ENCODE measurements around the gene PRKAG2. TPM values are rescaled to one million over a fixed set of nuclear protein-coding genes. Genes with fewer than 3 reads are reported as not detected.

PRKAG2 gene
- total RNA-seq, 1 donor from 2014 or later, result 35.6 TPM

- no peak for TF ChIP-seq CTCF (IDR thresholded peaks at IDR 0.05)
- Histone ChIP-seq H3K27me3 (no peaks in the 10 kb centered on the region), H3K9me3 (no peaks in the 10 kb centered on the region), H3K36me3 (no peaks in the 10 kb centered on the region), H3K4me3 (no peak overlapping the region), H3K27ac (no peak overlapping the region), H3K4me1 (no peaks in the 10 kb centered on the region)
- ATAC-seq, result no peak
- DNase-seq, result no peak
- intact Hi-C loops (cut with DNase I), result no loop called here
Observed at GRCh38 chr7:151899513-151900360, 22.8 kb upstream of the PRKAG2 start.

GRCh38 chr7:151897951-151898686 is 21.2 kb upstream of the PRKAG2 start:
- intact Hi-C loops (cut with DNase I), result no loop called here
- no peak for ATAC-seq
- Histone ChIP-seq H3K27me3 (no peaks in the 10 kb centered on the region), H3K27ac (no peak overlapping the region), H3K4me1 (no peaks in the 10 kb centered on the region), H3K4me3 (no peak overlapping the region), H3K9me3 (no peaks in the 10 kb centered on the region), H3K36me3 (no peaks in the 10 kb centered on the region)
- no peak for TF ChIP-seq CTCF (IDR thresholded peaks at IDR 0.05)
- DNase-seq, result no peak

- intact Hi-C loops (cut with DNase I), result no loop called here
- Histone ChIP-seq H3K27ac (no peak overlapping the region), H3K9me3 (no peaks in the 10 kb centered on the region), H3K36me3 (no peaks in the 10 kb centered on the region), H3K4me1 (no peaks in the 10 kb centered on the region), H3K4me3 (no peak overlapping the region), H3K27me3 (no peaks in the 10 kb centered on the region)
- DNase-seq (no peak), ATAC-seq (peak; percentile 55)
- no peak for TF ChIP-seq CTCF (IDR thresholded peaks at IDR 0.05)
Observed at GRCh38 chr7:151897161-151897731, 20.3 kb upstream of the PRKAG2 start.

- no peak for ATAC-seq
- no peaks in the 10 kb centered on the region for H3K9me3 ChIP-seq
- no peaks in the 10 kb centered on the region for H3K36me3 ChIP-seq
- H3K4me3 ChIP-seq, result no peak overlapping the region
- intact Hi-C loops (cut with DNase I), result no loop called here
- no peak for DNase-seq
- no peak overlapping the region for H3K27ac ChIP-seq
- no peaks in the 10 kb centered on the region for H3K4me1 ChIP-seq
- no peak for TF ChIP-seq CTCF (IDR thresholded peaks at IDR 0.05)
- H3K27me3 ChIP-seq, result no peaks in the 10 kb centered on the region
Observed at GRCh38 chr7:151896486-151896885, 19.6 kb upstream of the PRKAG2 start.

- no peak overlapping the region for H3K27ac ChIP-seq
- H3K9me3 ChIP-seq, result no peaks in the 10 kb centered on the region
- no peak overlapping the region for H3K4me3 ChIP-seq
- intact Hi-C loops (cut with DNase I), result no loop called here
- DNase-seq (no peak), ATAC-seq (no peak)
- no peak for TF ChIP-seq CTCF (IDR thresholded peaks at IDR 0.05)
- H3K4me1 ChIP-seq, result no peaks in the 10 kb centered on the region
- H3K36me3 ChIP-seq, result no peaks in the 10 kb centered on the region
- peaks cover 4% of the 10 kb centered on the region for H3K27me3 ChIP-seq
Observed at GRCh38 chr7:151896086-151896485, 19.2 kb upstream of the PRKAG2 start.

Measured in upper lobe of right lung (tissue), 1 donor.